Heart left ventricle (tissue), 13 donors: ENCODE results near the gene SLC4A1AP.

Source experiments
- POLR2A ChIP-seq, 2 donors: fragments of 450-650 bp; IDR thresholded peaks; one replicate each; pipeline ENCODE4 v1.6.1; 2017; ENCODE audit warnings: antibody characterized with exemption in 2 of 2, mild to moderate bottlenecking in 2 of 2, moderate library complexity in 2 of 2
- TF ChIP-seq, protein P1 (sequence below), 12 donors: fragments of 200-600 bp; sonication (generic) in 4 of 12; IDR thresholded peaks; one replicate each; pipeline versions ENCODE4 v1.5.0 to v1.8.0; 2018 to 2022; ENCODE audit warnings: antibody characterized with exemption in 12 of 12, mild to moderate bottlenecking in 5 of 12
- donor health status: ischemic (EF 13 %, LVEDD 7.1; RV severe dilation, severe dysfunction).
- donor health status: DM: no; HTN: yes; CAD: no.
- donor health status: DM: no; HTN: no; CAD: no.
- donor health status: ischemic (EF 25% LVEDD 6.9; RV normal size, moderate dysfunction).
- donor health status: ischemic (EF 25% LVEDD 5.7; RV mildly dilated, moderate dysfunction).
- donor health status: ischemic (EF 35%, LVEDD 5.7; RV mildly dilated, moderate dysfunction).
- donor health status: nonischemic (EF 11% LVEDD 7.7; RV severe dilation, severe dysfunction).
- donor health status: DM: yes; HTN: yes; CAD: no.
- donor health status: PGD.
- donor health status: ischemic (EF 29% LVEDD 5.4; RV normal size, mild dysfunction).
- donor health status: nonischemic (EF 23%, LVEDD 6.1; RV moderate dilation, normal function).

DNA sequence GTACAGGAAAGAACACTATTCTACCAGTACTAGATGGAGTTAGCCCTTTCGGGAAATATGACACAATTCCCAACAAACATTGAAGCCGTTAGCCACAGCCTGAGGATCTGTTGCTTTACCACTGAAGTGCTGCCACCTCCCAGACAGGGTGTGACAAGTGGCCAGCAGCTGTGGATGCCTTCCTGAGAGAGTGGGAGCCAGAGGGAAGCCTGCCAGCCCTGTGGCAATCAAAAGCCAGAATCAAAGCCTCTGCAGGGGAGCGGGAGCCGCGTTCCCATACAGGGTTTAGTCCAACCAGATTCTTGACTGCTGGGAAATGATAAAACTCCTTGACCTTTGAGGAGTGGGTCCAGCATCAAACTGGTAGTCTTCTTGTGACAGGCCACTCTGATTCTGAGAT lies 38.0 kb downstream of the SLC4A1AP start:
- TF ChIP-seq, protein P1, sequence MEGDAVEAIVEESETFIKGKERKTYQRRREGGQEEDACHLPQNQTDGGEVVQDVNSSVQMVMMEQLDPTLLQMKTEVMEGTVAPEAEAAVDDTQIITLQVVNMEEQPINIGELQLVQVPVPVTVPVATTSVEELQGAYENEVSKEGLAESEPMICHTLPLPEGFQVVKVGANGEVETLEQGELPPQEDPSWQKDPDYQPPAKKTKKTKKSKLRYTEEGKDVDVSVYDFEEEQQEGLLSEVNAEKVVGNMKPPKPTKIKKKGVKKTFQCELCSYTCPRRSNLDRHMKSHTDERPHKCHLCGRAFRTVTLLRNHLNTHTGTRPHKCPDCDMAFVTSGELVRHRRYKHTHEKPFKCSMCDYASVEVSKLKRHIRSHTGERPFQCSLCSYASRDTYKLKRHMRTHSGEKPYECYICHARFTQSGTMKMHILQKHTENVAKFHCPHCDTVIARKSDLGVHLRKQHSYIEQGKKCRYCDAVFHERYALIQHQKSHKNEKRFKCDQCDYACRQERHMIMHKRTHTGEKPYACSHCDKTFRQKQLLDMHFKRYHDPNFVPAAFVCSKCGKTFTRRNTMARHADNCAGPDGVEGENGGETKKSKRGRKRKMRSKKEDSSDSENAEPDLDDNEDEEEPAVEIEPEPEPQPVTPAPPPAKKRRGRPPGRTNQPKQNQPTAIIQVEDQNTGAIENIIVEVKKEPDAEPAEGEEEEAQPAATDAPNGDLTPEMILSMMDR (IDR thresholded peaks at IDR 0.05), result no peak
- no peak for TF ChIP-seq POLR2A (IDR thresholded peaks at IDR 0.05)
